ENCODE results near the gene CYP3A7. TPM values are rescaled to one million over a fixed set of nuclear protein-coding genes. Genes with fewer than 3 reads are reported as not detected.
A peak's percentile ranks its signal among the peaks of the same experiment; 100 is the strongest.

Gene CYP3A7
- total RNA-seq, 1 experiment from 2014 or later: not detected

GRCh38 chr7:99719996-99720769 lies 14.8 kb downstream of the CYP3A7 start:
- H3K9me3 ChIP-seq (ENCODE audit: low read length): 0 out of 2 replicates have a peak, but pooled peaks cover 10% of the 10 kb centered on the region
- H3K9ac ChIP-seq (ENCODE audit: low read length): no peak overlapping the region
- no peak for DNase-seq
- H3K4me3 ChIP-seq (ENCODE audit: low read length): no peak overlapping the region
- H3K36me3 ChIP-seq (ENCODE audit: low read depth, low read length): no peaks in the 10 kb centered on the region
- ATAC-seq: no peak
- no peaks in the 10 kb centered on the region for H3K27me3 ChIP-seq (ENCODE audit: low read length)
- no TSS peak for BruUV-seq (replicated peaks)
- no peaks in the 10 kb centered on the region for H3F3A ChIP-seq (ENCODE audit: low read length, unreplicated experiment)
- H4K20me1 ChIP-seq (ENCODE audit: low read length): no peaks in the 10 kb centered on the region
- no peak overlapping the region for H2AFZ ChIP-seq (ENCODE audit: low read length)
- intact Hi-C loops (cut with micrococcal nuclease): no loop called here
- no peaks in the 10 kb centered on the region for H3K4me1 ChIP-seq (ENCODE audit: insufficient read depth, low read length)
- H3K27ac ChIP-seq (ENCODE audit: low read length): no peak overlapping the region
- no peaks in the 10 kb centered on the region for H3K9me2 ChIP-seq (replicated peaks; ENCODE audit: low read length)
- H3K79me2 ChIP-seq (ENCODE audit: low read length): no peaks in the 10 kb centered on the region
- CTCF ChIA-PET: no interaction called here
- no peak overlapping the region for H3K4me2 ChIP-seq (ENCODE audit: low read length)
- POLR2A ChIA-PET (ENCODE audit: unreplicated experiment): no interaction called here
- TF ChIP-seq CTCF (conservative IDR thresholded peaks at IDR 0.05; ENCODE audit: low read depth, low read length): no peak
- no peak for TF ChIP-seq EZH2phosphoT487 (IDR thresholded peaks at IDR 0.05; ENCODE audit: borderline replicate concordance, low read length)
- no peak for TF ChIP-seq EZH2 (IDR thresholded peaks at IDR 0.05; ENCODE audit: low read length, unreplicated experiment)

DNA sequence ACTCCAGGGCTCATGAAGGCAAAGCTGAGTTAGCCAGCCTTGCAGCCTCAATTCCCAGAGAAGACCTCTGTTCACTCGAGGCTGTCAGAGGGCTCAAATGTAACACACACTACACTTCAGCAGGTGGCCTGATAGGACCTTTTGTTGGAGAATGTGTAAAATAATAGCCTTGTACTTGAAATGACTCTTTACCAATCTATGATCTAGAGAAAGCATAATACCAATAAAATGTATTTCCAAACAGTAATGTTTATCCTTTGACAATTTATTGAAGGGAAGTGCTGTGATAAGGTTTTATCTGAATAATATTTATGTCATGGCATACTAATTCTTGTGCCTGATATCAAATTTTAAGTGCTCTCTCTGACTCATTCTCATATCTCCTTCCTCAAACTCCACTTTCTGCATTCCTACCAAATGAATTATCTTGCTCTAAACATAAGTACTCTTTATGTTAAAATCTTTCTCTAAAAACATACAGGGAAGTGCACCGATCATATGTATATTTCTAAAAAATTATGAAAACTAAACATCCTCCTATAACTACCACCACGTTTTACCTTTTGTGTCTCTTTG lies 20.9 kb downstream of the CYP3A7 start:
- ChIA-PET CTCF (no interaction called here), POLR2A (ENCODE audit: unreplicated experiment) (no interaction called here)
- peak; percentile 53; the same call in 1 of the 2 replicates for ATAC-seq
- intact Hi-C loops (cut with micrococcal nuclease): no loop called here
- H3K9me2 ChIP-seq (replicated peaks; ENCODE audit: low read length): no peaks in the 10 kb centered on the region
- H3K36me3 ChIP-seq (ENCODE audit: low read depth, low read length): no peaks in the 10 kb centered on the region
- H3K9me3 ChIP-seq (ENCODE audit: low read length): 0 out of 2 replicates have a peak, but pooled peaks cover 10% of the 10 kb centered on the region
- no peak overlapping the region for H2AFZ ChIP-seq (ENCODE audit: low read length)
- H3K4me1 ChIP-seq (ENCODE audit: insufficient read depth, low read length): no peaks in the 10 kb centered on the region
- H3K79me2 ChIP-seq (ENCODE audit: low read length): no peaks in the 10 kb centered on the region
- H3K4me3 ChIP-seq (ENCODE audit: low read length): no peak overlapping the region
- H3K27ac ChIP-seq (ENCODE audit: low read length): no peak overlapping the region
- no TSS peak for BruUV-seq (replicated peaks)
- H3K27me3 ChIP-seq (ENCODE audit: low read length): no peaks in the 10 kb centered on the region
- no peaks in the 10 kb centered on the region for H4K20me1 ChIP-seq (ENCODE audit: low read length)
- no peak overlapping the region for H3K4me2 ChIP-seq (ENCODE audit: low read length)
- no peaks in the 10 kb centered on the region for H3F3A ChIP-seq (ENCODE audit: low read length, unreplicated experiment)
- DNase-seq: peak; percentile 30
- H3K9ac ChIP-seq (ENCODE audit: low read length): no peak overlapping the region
- TF ChIP-seq EZH2 (IDR thresholded peaks at IDR 0.05; ENCODE audit: low read length, unreplicated experiment): no peak
- TF ChIP-seq EZH2phosphoT487 (IDR thresholded peaks at IDR 0.05; ENCODE audit: borderline replicate concordance, low read length): no peak
- no peak for TF ChIP-seq CTCF (conservative IDR thresholded peaks at IDR 0.05; ENCODE audit: low read depth, low read length)

Data from PC-3 (cell line).